Measurements from ENCODE around the gene CBFA2T2. TPM values are rescaled to one million over a fixed set of nuclear protein-coding genes. Genes with fewer than 3 reads are reported as not detected.

The CBFA2T2 gene
- total and polyA plus RNA-seq, 10 of the 15 experiments (the other 5 are each of a cell fraction or from before 2014, with no cell fraction given): 0.61 to 8.6 (median 5.5) TPM

GRCh38 chr20:33670715-33671499 lies 181.0 kb downstream of the CBFA2T2 start:
- FAIRE-seq (no peak), DNase-seq (ENCODE audit: low read depth, low spot score) (no peak), ATAC-seq (no peak)
- no peak overlapping the region for H3K4me2 ChIP-seq (ENCODE audit: control insufficient read depth, insufficient read depth)
- ChIA-PET CTCF (interaction anchor here (1.1 to 1.2 kb wide), 2 partner anchors 49 to 213 kb away, joined by 3 read pairs; partner anchors contain the start of gene PXMP4), SMC1A (ENCODE audit: uncharacterized antibody, unreplicated experiment) (interaction anchor here (0.6 kb wide), 1 partner anchor 38 kb away, joined by 3 read pairs; no protein-coding TSS in a partner anchor), POLR2A (interaction anchor here (0.7 to 1.2 kb wide), 2 partner anchors 14 to 76 kb away, joined by 3 to 5 read pairs; no protein-coding TSS in a partner anchor), RAD21 (ENCODE audit: unreplicated experiment) (interaction anchor here (0.6 to 1.2 kb wide), 2 partner anchors 9 to 305 kb away, joined by 3 read pairs; no protein-coding TSS in a partner anchor)
- peaks cover 2% of the 10 kb centered on the region for H3K79me2 ChIP-seq (ENCODE audit: control insufficient read depth, insufficient read depth, low read length)
- no peak overlapping the region for H3K27ac ChIP-seq (ENCODE audit: control insufficient read depth, insufficient read depth)
- no peak overlapping the region for H3K9ac ChIP-seq (ENCODE audit: control insufficient read depth, insufficient read depth, low read length)
- no peak for TF ChIP-seq ATF7 (IDR thresholded peaks at IDR 0.05; ENCODE audit: low read depth)
- TF ChIP-seq KAT2A (conservative IDR thresholded peaks at IDR 0.05; ENCODE audit: control insufficient read depth, low read depth, low read length): no peak
- TF ChIP-seq SMAD1 (IDR thresholded peaks at IDR 0.05; ENCODE audit: low read depth, partially characterized antibody): no peak
- no peak for TF ChIP-seq CBFB (IDR thresholded peaks at IDR 0.05; ENCODE audit: low read depth)
- TF ChIP-seq NFIC (IDR thresholded peaks at IDR 0.05; ENCODE audit: low read depth, low read length): no peak
- no peak for TF ChIP-seq BMI1 (IDR thresholded peaks at IDR 0.05; ENCODE audit: borderline replicate concordance)
- TF ChIP-seq RUNX3 (IDR thresholded peaks at IDR 0.05; ENCODE audit: low read length): no peak
- 69% methylated on average over 6 of the region's 6 CpGs for WGBS (ENCODE audit: insufficient coverage, insufficient replicate concordance, low lambda C conversion rate, missing lambda C conversion rate)
- BruUV-seq (replicated peaks): no TSS peak
- H3K36me3 ChIP-seq (ENCODE audit: control insufficient read depth in 2 of 2, insufficient read depth in 2 of 2, low read length in 1 of 2): no peaks in the 10 kb centered on the region
- intact Hi-C loops (cut with micrococcal nuclease; ENCODE audit: unreplicated experiment) (no loop called here), in situ Hi-C loops (cut with MboI) (no loop called here)
- no peak overlapping the region for H2AFZ ChIP-seq (ENCODE audit: control insufficient read depth, low read depth, low read length)
- H3K4me1 ChIP-seq (ENCODE audit: control insufficient read depth, insufficient read depth, low read length): peaks cover 22% of the 10 kb centered on the region
- H4K20me1 ChIP-seq (ENCODE audit: control insufficient read depth, insufficient read depth): peaks cover 4% of the 10 kb centered on the region; the same call in 1 of the 2 replicates
- no peaks in the 10 kb centered on the region for H3K27me3 ChIP-seq (replicated peaks in 1 of 2; ENCODE audit: control insufficient read depth in 2 of 2, insufficient read depth in 2 of 2, low read length in 1 of 2)
- no peaks in the 10 kb centered on the region for H3K9me3 ChIP-seq (replicated peaks; ENCODE audit: control insufficient read depth, insufficient read depth, low read length)
- H3K4me3 ChIP-seq: no peak overlapping the region
